Stimulated activated CD4-positive, alpha-beta T cell treated with anti-CD3 and anti-CD28 coated beads, Interleukin-2, amount 100 ng/mL, for 24 hours (primary cell): Measurements from ENCODE around the gene UBE4B.
A peak's percentile ranks its signal among the peaks of the same experiment; 100 is the strongest.

Source experiments
- DNase-seq, 2 donors: peaks; one replicate each; pipeline ENCODE4 v3.0.0-alpha.2; 2020

UBE4B gene

DNA sequence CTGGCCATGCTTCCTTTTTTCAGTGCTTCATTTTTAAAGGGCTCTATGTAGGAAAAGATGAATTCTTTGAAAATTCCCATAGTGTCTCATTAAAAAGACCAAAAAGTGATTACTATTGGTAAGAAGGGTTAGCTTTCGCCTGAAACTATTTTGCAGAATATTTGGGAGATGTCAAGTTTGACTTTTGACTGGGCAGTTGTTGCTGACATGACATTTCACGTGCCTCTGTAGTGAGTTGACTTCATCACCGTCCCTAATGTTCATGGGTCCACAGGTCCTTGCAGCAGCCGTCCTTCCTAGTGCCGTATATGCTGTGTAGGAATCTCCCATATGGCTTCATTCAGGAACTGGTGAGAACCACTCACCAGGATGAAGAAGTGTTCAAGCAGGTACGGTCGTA lies 88.9 kb downstream of the UBE4B start:
- no peak for DNase-seq

DNA sequence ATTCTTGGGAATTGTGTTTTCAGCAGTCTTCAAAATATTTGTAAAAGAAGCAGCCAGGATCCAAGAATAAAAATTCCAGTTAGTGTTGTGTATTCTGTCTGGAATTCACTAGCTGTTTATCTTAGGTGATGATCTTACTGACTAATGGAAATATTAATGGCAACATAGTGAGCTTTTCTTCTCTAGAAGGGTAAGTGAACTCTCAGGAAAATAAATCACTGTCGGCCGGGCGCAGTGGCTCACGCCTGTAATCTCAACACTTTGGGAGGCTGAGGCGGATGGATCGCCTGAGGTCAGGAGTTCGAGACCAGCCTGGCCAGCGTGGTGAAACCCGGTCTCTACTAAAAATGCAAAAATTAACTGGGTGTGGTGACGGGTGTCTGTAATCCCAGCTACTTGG lies 90.2 kb downstream of the UBE4B start:
- DNase-seq = no peak

DNA sequence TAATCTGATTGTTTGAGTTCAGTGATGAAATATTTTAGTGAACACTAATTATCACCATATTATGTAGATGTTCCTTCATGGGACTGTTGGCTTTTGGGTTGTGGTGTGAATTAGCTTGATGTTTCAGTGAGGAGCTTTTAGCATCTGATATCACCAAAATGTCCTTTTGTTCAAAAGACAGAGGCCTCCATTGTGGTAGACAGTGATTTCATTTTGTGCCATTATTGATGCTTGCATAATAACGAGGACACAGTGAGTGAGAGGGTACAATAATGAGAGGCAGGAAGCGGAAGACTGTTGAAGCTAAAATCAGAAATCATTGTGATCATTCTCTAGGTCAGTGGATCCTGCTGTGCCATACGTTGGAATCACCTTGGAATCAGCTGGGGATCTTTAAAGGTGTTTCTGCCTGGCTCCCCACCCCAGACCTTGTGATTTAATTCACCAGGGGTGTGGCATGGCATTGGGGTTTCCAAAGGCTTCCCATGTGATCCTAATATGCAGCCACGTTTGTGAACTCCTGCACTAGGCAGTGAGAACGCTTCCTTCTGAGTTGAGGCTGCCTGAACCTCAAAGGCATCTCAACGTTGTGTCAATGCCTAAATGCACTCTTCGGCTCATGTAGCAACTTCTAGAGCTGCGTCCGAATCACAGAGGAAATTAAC lies 95.5 kb downstream of the UBE4B start:
- DNase-seq = no peak

DNA sequence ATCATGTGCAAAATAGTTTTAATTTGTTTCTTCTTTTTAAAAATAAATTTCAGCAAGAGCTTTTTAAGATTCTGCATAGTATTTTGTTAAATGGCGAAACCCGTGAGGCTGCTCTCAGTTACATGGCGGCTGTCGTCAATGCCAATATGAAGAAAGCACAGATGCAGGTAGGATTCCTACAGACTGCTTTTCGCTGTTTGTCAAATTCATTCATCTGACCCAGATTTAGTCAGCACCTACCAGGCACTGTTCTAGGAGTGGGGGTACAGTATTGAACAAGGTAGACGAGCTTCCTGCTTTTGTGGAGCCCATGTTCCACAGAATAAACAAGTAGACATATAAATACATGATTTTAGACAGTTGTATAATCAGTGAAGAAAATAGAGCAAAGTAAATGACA lies 99.6 kb downstream of the UBE4B start:
- no peak for DNase-seq

DNA sequence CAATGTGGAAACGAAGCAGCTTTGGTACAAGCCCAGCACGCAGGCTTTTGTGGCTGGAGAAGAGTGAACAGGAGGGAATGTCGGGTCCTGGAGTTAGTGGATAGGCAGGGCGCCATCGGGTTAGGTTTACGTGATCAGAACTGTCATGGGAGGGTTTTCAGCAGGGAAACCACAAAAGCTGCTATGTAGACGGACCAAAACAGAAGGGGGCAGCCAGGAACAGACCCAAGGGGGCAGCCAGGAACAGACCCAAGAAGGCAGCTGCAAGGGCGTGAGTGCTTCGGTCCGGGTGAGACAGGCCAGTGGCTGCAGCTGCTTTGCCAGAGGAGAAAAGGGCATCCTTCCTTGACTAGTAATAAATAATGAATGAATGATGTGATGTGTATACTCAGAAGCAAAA lies 100.1 kb downstream of the UBE4B start:
- DNase-seq = no peak

DNA sequence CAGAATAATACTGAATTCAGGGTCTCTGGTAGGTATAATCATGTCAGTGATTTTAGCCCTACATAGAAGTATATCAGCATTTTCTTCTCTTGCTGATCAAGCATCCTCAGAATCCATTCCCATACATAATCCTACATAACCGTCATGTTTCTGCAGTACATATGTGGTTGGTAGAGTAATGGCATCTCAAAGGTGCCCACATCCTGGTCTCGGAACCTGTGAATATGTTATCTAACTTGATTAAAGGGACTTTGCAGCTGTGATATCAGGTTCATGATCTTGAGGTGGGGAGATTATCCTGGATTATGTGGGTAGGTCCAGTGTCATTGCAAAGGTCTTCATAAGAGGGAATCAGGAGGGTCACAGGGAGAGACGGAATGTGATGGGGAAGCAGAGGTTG lies 108.2 kb downstream of the UBE4B start:
- DNase-seq = no peak

DNA sequence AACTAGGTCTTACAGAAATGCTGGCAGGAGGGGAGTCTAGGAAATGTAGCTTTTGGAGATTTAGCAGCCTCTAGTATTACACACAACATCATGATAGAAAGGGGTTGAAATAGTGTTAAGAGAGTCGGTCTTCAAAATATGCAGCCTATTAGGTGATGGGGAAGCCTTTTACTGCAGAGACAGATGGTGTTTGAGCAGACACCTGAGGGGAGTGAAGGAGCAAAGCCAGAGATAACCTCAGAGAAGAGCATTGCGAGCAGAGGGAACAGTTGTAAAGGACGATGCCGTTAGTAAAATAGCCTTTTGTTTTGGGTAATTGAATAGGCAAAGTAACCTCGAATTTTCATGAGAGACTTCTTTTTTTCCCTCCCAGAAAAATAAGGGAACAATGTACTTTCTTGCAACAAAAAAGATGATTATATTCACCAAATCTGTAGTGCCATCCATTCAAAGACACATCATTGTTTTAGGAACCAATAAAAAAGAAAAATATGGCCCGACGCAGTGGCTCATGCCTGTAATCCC lies 111.3 kb downstream of the UBE4B start:
- no peak for DNase-seq

DNA sequence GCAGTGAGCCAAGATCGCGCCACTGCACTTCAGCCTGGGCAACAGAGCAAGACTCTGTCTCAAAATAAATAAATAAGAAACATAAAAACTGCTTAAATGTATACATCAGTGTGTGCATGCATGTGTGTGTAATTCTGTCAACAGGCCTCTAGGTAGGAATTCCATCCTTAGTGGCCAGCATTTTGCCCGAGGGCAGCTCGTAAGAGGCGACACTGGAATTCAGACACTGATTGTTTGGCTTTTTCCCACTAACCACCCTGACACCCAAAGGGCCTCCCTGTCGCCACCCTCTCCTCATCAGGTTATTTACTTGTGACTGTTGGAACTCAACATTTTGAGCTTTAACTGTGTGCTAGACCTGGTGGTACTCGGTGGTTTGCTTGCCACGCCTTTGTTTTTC lies 113.6 kb downstream of the UBE4B start:
- no peak for DNase-seq

DNA sequence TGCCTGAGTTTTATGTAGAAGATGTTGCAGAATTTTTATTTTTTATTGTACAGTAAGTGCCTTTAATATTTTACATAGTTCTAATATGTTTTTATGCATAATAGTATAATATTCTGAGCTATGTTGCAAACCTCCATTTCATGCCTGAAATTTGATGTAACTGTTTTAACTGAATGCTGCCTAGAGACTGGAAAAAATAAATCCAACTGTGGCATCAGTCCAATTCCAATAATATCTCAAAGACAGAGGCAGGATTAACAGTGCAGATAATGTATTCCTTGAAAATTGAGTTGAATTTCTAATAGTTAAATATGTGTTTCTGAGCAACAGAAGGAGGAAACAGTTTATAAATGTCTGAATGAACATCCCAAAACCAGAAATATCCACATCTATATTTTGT lies 116.5 kb downstream of the UBE4B start:
- DNase-seq = no peak

DNA sequence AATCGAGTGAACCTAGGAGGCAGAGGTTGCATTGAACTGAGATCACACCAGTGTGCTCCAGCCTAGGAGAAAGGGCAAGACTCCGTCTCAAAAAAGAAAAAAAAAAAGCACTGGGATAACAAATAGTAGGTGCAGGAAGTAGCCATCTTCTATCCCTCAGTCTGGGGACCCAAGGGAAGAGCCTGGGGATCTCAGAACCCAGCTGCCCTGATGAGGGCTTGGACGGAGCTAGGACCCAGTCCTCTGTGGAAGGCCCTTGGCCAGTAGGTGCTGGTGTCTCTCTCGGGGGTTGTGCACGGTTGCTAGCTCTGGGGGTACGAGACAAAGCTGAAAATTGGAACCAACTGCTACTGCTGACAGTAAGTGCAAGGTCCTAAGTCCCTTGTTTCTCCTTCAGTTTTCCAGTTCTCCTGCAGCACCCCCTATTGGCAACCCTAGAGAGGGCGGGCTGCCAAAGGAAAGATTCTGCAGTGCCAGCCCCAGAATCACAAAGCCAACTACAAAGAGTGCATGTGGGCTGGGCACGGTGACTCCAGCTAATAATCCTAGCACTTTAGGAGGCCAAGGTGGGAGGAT lies 120.0 kb downstream of the UBE4B start:
- peak; percentile 28 to 51 for DNase-seq

DNA sequence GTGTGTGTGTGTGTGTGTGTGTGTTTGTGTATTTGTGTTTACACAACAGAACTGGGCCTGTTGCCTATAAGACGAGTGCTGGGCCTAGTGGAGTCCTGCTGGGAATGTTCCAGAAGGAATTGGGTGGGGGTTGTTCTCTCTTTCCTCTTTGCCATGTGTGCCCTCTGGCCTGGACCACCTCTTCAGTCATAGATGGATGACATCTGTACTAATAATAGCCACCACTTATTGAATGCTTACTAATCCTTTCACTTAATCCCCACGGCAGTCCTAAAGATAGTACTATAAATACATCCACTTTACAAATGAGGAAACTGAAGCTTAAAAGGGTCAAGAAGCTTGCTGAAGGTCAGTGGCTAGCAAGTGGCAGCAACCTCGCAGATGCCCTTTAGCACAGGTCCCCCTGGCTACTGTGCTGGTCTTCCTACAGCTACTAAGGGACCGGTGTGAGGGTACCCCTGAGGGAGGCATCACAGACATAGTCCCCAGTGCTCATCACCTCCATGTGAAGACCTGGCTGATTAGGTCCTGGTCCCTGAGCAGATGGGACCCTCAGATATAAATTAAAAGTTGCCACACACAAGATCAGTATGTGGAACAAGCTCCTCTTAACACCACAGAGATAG lies 122.4 kb downstream of the UBE4B start:
- DNase-seq = no peak

DNA sequence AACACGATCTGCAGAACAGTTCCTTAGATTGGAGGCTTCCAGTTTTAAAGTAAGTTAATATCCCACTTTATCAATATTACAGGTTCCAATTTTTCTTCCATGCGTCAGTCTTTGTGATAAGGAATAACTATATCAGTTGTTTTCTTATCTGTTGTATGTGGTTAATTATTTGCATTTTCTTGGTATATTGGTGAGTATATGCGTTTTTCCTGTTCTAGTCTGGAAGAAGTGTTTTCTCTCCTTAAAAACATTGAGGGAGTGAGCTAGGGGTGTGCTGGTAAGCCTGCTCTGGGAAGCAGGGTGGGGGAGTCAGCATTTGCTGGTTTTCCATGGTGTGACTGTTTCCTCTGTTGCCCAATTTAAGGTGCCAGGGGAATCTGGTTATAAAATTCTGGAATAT lies 127.4 kb downstream of the UBE4B start:
- DNase-seq = no peak

DNA sequence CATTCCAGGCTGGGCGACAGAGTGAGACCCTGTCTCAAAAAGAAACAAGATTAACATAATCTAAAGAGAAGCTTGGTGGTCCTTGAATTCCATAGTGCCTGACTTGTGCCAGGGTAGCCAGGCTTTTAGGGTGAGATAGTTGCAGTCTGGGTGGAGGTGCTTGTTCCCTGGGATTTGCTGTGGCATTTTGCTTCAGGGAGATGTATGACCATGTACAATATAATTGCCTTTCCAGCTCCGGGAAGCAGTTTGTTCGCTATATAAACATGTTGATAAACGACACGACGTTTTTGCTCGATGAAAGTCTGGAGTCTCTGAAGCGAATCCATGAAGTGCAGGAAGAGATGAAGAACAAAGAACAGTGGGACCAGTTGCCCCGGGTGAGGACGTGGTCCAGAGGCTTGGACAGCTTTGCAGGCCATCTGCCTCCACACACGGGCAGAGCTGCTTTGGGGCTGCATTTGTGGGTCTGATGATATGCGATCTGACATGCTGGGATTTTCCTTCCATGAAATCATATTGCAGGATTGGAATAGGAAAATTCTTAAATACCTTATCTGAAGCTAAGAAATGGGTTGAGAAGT lies 128.2 kb downstream of the UBE4B start:
- no peak for DNase-seq

DNA sequence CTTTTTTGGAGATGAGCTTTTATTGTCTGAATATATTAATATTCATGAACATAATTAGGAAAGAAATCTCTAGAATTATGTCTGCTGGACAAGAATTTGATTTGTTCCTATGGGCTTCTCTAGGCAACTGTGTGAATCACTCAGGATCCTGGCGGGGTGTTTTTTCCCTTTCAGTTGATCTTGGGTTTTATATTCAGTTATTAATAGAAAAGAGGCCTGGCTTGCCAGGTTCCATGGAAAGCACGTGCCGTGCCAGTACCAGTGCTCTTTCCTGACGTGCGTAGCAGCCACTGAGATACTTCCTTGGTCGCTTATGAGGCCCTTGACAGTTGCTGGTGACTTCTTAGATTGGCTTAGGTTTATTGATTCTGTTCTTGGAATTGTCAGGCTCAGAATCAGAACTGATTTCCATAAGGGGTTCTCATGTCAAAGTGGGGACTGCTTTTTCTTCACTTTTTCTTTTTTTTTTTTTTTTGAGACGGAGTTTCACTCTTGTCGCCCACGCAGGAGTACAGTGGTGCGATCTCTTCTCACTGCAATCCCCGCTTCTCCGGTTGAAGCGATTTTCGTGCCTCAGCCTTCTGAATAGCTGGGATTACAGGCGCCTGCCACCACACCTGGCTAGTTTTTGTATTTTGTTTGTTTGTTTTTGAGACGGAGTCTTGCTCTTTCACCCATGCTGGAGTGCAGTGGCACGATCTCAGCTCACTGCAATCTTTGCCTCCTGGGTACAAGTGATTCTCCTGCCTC lies 129.0 kb downstream of the UBE4B start:
- no peak for DNase-seq

DNA sequence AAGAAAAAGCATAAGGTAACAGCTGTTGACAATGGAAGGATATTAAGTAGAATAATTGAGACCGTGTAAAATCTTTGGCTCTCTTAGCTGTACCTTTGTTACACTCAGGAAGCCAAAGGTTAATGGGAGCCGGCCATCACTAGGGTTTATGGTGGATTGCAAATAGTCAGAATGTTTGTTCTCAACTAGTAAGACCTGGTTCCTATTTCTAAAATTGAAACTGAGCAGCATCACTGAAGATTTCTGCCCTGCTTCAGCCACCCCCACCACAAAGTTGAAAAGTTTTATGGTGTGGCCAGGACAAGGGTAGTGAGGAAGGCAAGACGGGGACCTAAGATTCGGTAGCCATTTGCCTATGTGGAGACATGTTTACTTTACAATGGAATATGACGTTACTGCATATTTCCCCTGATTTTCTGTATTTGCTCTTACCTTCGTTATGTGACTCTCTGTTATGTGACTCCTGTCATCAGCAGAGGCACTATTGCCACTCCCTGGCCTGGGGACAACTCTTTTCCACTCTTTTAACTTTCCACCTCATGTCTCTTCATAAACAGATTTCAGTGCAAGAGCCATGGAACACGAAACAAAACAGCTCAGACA lies 136.3 kb downstream of the UBE4B start:
- no peak for DNase-seq

DNA sequence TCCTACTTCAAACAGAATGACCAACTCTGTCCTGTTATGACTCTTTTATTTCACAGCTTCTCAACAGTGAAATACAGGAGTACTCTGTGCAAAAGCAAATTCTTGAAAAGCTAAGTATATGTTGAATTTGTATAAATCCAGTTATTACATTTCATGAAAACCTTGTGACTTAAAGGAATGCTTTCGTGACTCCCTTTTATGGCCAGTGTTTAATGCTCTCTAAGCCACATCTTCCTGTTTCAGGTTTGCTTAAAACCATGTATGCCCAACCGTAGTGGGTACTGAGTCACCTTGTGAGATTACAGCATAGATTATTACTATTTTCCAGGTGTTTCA lies 137.4 kb downstream of the UBE4B start:
- DNase-seq = no peak

DNA sequence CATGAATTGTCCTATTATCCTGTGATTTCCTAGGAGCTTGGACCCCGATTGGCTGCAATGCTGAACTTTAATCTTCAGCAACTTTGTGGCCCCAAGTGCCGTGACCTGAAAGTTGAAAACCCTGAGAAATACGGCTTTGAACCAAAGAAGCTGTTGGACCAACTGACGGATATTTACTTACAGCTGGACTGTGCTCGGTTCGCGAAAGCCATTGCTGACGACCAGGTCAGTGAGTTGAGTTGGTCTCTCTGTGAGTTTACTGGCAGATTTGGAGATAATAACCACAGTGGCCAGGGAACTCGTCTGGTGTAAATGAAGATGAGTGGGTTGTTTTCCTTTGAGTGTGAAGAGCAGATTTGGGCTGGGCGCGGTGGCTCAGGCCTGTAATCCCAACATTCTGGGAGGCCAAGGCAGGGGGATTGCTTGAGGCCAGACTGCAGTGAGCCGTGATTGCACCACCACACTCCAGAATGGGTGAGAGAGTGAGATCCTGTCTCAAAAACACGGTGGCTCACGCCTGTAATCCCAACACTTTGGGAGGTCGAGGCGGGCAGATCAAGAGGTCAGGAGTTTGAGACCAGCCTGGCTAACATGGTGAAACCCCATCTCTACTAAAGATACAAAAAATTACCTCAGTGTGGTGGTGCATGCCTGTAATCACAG lies 138.5 kb downstream of the UBE4B start:
- no peak for DNase-seq

DNA sequence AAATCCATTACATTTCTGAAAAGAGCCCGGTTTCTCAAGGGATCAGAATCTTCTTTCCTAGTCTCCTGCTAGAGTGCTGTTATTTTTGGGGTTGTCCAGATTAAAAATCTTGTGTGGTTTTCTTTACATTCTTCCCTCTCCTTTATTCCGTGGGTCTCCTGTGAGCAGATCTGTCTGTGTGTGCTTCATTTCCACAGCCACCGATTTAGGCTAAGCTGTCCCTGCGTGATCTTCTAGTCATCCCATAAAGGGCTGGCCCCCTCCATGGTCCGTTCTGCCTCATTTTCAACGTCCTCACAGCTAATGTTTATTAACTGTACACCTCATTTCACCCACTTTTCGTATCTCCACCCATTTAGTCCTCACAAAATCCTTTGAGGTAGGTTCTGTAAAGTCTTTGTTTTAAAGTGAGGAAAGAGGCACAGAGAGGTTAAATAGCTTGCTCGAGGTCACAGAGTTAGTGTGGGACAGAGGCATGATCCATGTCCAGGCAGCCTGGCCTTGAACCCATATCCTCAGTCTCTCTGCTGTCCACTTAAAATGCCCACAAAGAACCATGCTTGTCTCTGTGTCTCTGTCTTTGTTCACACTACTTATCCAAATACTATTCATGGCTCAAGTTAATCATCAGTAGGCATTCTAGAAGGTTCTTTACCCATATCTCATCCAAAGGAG lies 139.4 kb downstream of the UBE4B start:
- no peak for DNase-seq

DNA sequence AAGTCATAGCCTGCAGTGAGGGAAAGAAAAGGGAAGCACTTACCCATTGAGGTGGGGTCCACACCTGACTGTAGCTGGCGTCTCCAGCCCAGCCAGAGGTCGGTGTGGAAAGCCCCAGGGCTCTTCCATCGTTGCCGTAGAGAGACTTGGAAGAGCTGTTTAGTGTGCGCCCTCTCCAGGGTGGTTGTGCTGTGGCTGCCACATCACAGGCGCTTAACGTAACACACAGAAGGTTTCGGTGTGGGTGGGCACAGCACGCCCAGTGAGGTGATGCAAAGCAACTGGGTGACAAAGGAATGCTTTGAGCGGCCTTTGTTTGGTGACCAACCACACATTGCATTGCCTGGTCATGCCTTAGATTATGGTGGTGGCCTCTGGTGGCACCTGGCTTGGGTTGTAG lies 140.8 kb downstream of the UBE4B start:
- DNase-seq = no peak

DNA sequence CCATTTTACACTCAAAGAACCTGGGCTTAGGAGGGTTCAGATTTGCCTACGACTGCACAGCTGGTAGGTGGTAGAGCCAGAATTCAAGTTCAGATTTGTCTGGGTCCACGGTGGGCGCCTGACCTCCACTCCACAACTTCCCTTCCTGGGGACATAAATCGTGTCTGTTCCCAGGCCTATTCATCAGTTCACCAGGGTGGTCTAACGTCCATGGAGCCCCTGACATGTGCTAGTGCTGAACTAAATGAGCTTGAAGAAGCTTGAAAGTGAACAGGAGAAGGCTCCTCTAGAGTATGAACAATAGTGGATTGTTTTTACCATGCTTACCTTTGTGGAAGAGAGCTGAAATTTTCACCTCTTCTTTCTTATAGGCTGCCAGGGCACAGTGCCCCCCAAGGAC lies 145.1 kb downstream of the UBE4B start:
- no peak for DNase-seq

DNA sequence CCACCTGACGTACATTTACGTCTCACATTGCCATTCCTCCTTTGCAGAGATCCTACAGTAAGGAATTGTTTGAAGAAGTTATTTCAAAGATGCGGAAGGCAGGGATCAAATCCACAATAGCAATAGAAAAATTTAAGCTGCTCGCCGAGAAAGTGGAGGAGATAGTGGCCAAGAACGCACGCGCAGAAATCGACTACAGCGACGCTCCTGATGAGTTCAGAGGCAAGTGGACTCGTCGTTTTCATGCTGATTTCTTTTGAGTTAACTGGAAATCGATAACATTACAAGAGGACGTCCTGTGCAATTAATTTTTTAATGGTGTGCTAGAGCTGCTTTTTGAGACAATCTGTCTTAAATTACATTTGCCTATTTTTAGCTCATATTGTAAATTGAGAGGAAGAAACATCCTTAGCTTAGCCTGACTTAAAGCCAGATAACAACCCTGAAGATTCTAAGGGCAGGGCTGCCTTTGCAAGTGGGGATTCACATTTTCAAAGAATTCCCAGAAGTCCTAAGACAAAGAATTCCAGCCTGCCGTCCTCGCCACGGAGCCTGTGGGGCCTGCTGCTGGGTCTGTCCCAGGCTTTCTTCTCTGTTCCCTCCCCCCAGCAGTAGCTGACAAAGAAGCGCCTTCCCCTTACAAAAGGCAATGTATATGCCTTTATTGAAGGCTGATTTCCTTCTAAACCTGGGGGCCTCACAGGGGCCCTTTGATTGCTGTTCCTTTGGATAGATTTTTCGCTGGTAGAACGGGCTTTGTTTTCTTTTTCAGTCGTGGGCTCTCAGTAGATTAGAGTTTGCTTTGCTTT lies 146.0 kb downstream of the UBE4B start:
- no peak for DNase-seq
